HCT116 (cell line): ENCODE data around the gene C11orf68. TPM values are rescaled to one million over a fixed set of nuclear protein-coding genes. Genes with fewer than 3 reads are reported as not detected.

Experiments
- ATAC-seq: fragments of 200-7000 bp; cut with Tn5 transposase; 2 replicates; pipeline ENCODE4 v1.9.1; 2020; ENCODE audit warnings: mild to moderate bottlenecking, moderate library complexity
- BruUV-seq: library from RNA; stranded (reverse); fragments of 400-500 nt; replicated peaks from 2 replicates; lab custom pipeline; 2021; lab: Mats Ljungman, UMichigan
- CTCF ChIA-PET: fragments of 300-600 bp; sonication (Branson Sonifier 250); formaldehyde crosslinking; loops from one replicate; lab custom pipeline; 2021; ENCODE audit warnings: antibody characterized with exemption; lab: Charles Lee
- POLR2A ChIA-PET: fragments of 300-600, 350-600 bp; sonication (Branson Sonifier 250); formaldehyde crosslinking; loops from one replicate; lab custom pipeline; 2021; ENCODE audit warnings: antibody characterized with exemption; lab: Charles Lee
- RAD21 ChIA-PET, 2 experiments: fragments of 300-600 bp; sonication (Branson Sonifier 250); formaldehyde crosslinking; loops; one replicate each; lab custom pipeline; 2023; ENCODE audit warnings: low total read pairs in 2 of 2; ENCODE audit not compliant: uncharacterized antibody in 2 of 2, unreplicated experiment in 2 of 2, low non-redundant PET in 1 of 2; lab: Charles Lee
- DNase-seq: peaks from one replicate; pipeline ENCODE4 v3.0.0-alpha.2; 2010; ENCODE audit warnings: low read depth, low spot score
- H2AFZ ChIP-seq: fragments of 200-600 bp; shearing (Covaris generic), sonication (generic); 2 replicates; pipeline ENCODE4 v1.6.1; 2017; ENCODE audit warnings: low read depth, mixed run types, mixed read lengths, antibody characterized with exemption, low read length; ENCODE audit not compliant: poor library complexity, severe bottlenecking
- H3K27ac ChIP-seq: 2 replicates; pipeline ENCODE4 v1.5.1; 2012; ENCODE audit warnings: low read depth, low read length
- H3K27me3 ChIP-seq: fragments of 200-600 bp; sonication (generic); 2 replicates; pipeline ENCODE4 v1.6.1; 2016; ENCODE audit warnings: mixed run types, low read length, mixed read lengths; ENCODE audit not compliant: insufficient read depth
- H3K36me3 ChIP-seq, 2 experiments: fragments of 200-500 bp in 1 of 2; fragments of 200-600 bp in 1 of 2; sonication (Bioruptor generic) in 1 of 2; sonication (generic) in 1 of 2; 2 replicates each; pipeline versions ENCODE4 v1.5.1 to v1.6.1; 2014 to 2016; ENCODE audit warnings: low read length in 2 of 2, inconsistent platforms in 1 of 2, mixed read lengths in 1 of 2, mixed run types in 1 of 2; ENCODE audit not compliant: insufficient read depth in 2 of 2, control insufficient read depth in 1 of 2
- H3K4me1 ChIP-seq, 2 experiments: fragments of 200-600 bp in 1 of 2; sonication (generic) in 1 of 2; 2 replicates each; pipeline versions ENCODE4 v1.5.1 to v1.6.1; 2012 to 2017; ENCODE audit warnings: low read length in 2 of 2, inconsistent platforms in 1 of 2, mild to moderate bottlenecking in 1 of 2, mixed read lengths in 1 of 2, mixed run types in 1 of 2, moderate library complexity in 1 of 2; ENCODE audit not compliant: insufficient read depth in 2 of 2, control insufficient read depth in 1 of 2
- H3K4me2 ChIP-seq: fragments of 200-600 bp; sonication (generic); 2 replicates; pipeline ENCODE4 v1.6.1; 2017; ENCODE audit warnings: mixed run types, low read length, mixed read lengths
- H3K4me3 ChIP-seq, 2 experiments: fragments of 200-600 bp in 1 of 2; sonication (generic) in 1 of 2; replicated peaks in 1 of 2; 2 replicates each; pipeline ENCODE4 v1.5.1; 2011 to 2016; ENCODE audit warnings: low read length in 2 of 2, control low read depth in 1 of 2, low read depth in 1 of 2, mild to moderate bottlenecking in 1 of 2, mixed read lengths in 1 of 2, mixed run types in 1 of 2
- H3K79me2 ChIP-seq: fragments of 200-600 bp; sonication (generic); 2 replicates; pipeline ENCODE4 v1.6.1; 2017; ENCODE audit warnings: mild to moderate bottlenecking, mixed run types, low read length, moderate library complexity, mixed read lengths; ENCODE audit not compliant: insufficient read depth
- H3K9ac ChIP-seq: fragments of 200-600 bp; sonication (generic); 2 replicates; pipeline ENCODE4 v1.6.1; 2016; ENCODE audit warnings: low read length, mixed read lengths
- H3K9me2 ChIP-seq: fragments of 200-600 bp; sonication (generic), shearing (Covaris generic); 2 replicates; pipeline ENCODE4 v1.6.1; 2017; ENCODE audit warnings: mixed run types, mild to moderate bottlenecking, moderate library complexity; ENCODE audit not compliant: insufficient read depth
- H3K9me3 ChIP-seq, 2 experiments: fragments of 200-500 bp in 1 of 2; fragments of 200-600 bp in 1 of 2; sonication (Bioruptor generic) in 1 of 2; sonication (generic) in 1 of 2; 2 replicates each; pipeline ENCODE4 v1.6.1; 2014 to 2017; ENCODE audit warnings: low read length in 2 of 2, mixed read lengths in 2 of 2, inconsistent platforms in 1 of 2, low read depth in 1 of 2, mild to moderate bottlenecking in 1 of 2, mixed run types in 1 of 2, moderate library complexity in 1 of 2; ENCODE audit not compliant: control insufficient read depth in 1 of 2, insufficient read depth in 1 of 2
- H4K20me1 ChIP-seq: fragments of 200-600 bp; sonication (generic), shearing (Covaris generic); 2 replicates; pipeline ENCODE4 v1.6.1; 2017; ENCODE audit warnings: mixed run types, mild to moderate bottlenecking, moderate library complexity; ENCODE audit not compliant: insufficient read depth
- ATF3 ChIP-seq: IDR thresholded peaks from 2 replicates; pipeline ENCODE4 v1.6.1; 2012
- ELF1 ChIP-seq: IDR thresholded peaks from 2 replicates; pipeline ENCODE4 v1.6.1; 2012; ENCODE audit warnings: low read depth, borderline replicate concordance
- EZH2 ChIP-seq: fragments of 200-600 bp; sonication (generic); IDR thresholded peaks from 2 replicates; pipeline ENCODE4 v1.6.1; 2017; ENCODE audit warnings: antibody characterized with exemption, mixed run types
- REST ChIP-seq: IDR thresholded peaks from 2 replicates; pipeline ENCODE4 v1.6.1; 2012; ENCODE audit warnings: low read depth
- SIN3A ChIP-seq: IDR thresholded peaks from 2 replicates; pipeline ENCODE4 v1.6.1; 2012; ENCODE audit warnings: low read depth
- SRF ChIP-seq: IDR thresholded peaks from 2 replicates; pipeline ENCODE4 v1.6.1; 2012; ENCODE audit warnings: low read depth
- TCF7L2 ChIP-seq: IDR thresholded peaks from 2 replicates; pipeline ENCODE4 v1.7.0; 2011; ENCODE audit warnings: borderline replicate concordance, inconsistent platforms; ENCODE audit not compliant: insufficient read depth, insufficient read length; ENCODE audit errors: extremely low read depth
- intact Hi-C: fragments of 100-400 bp; cut with micrococcal nuclease; formaldehyde crosslinking; loops from 2 replicates; pipeline ENCODE4 v1.10.0; 2022
- total RNA-seq: library from RNA; stranded (reverse); gene quantifications from one replicate; pipeline ENCODE4 v1.2.1, GENCODE V29; 2021; ENCODE audit not compliant: unreplicated experiment
- TF ChIP-seq, protein P1 (sequence below): IDR thresholded peaks from 2 replicates; pipeline ENCODE4 v1.6.1; 2012

C11orf68 gene
- total RNA-seq, 1 experiment from 2014 or later, result 49.8 TPM

DNA sequence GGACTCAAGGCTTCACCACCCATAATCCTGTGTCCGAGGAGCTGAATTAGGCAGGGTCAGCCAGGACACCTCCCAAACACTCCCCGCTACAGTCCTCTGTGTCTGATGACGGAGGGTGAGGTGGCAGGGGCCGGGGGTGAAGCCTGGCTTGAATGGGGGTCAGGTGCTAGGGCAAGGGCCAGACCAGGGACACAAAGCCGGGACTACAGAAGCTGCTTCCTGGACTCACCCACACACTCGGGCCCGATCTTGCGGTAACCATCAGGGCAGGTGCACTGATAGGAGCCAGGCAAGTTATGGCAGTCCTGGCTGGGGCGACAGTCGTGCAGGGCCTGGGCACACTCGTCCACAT is 48.6 kb downstream of the C11orf68 start:
- H4K20me1 ChIP-seq, result no peaks in the 10 kb centered on the region
- H3K27me3 ChIP-seq, result no peaks in the 10 kb centered on the region
- H3K4me1 ChIP-seq, result peaks cover 10 to 13% of the 10 kb centered on the region in 2 experiments; a peak in 3 of 4 replicates
- no peaks in the 10 kb centered on the region for H3K9me2 ChIP-seq
- H3K4me3 ChIP-seq, result no peak overlapping the region
- no peaks in the 10 kb centered on the region for H3K9me3 ChIP-seq
- intact Hi-C loops, result loop anchor here (5.0 kb wide), 1 partner anchor 158 kb away; the partner anchor contains the start of gene KAT5
- no peak for TF ChIP-seq ATF3
- TF ChIP-seq, protein P1, sequence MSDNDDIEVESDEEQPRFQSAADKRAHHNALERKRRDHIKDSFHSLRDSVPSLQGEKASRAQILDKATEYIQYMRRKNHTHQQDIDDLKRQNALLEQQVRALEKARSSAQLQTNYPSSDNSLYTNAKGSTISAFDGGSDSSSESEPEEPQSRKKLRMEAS, result no peak
- no peak for TF ChIP-seq ELF1
- no peak for TF ChIP-seq SIN3A
- TF ChIP-seq TCF7L2, result no peak
- H3K36me3 ChIP-seq, result peaks cover under 1 to 2% of the 10 kb centered on the region in 2 experiments; a peak in 3 of 4 replicates
- no peaks in the 10 kb centered on the region for H3K79me2 ChIP-seq
- ChIA-PET POLR2A (interaction anchor here (1.5 to 4.8 kb wide), 2 partner anchors 10 to 17 kb away, joined by 4 to 36 read pairs; partner anchors contain the start of genes CFL1 and MUS81), RAD21 (no interaction called here), CTCF (interaction anchor here (1.9 to 2.1 kb wide), 2 partner anchors 10 to 11 kb away, joined by 12 to 15 read pairs; partner anchors contain the start of gene MUS81)
- BruUV-seq, result no TSS peak
- H2AFZ ChIP-seq, result no peak overlapping the region
- H3K9ac ChIP-seq, result no peak overlapping the region
- no peak overlapping the region for H3K4me2 ChIP-seq
- DNase-seq (no peak), ATAC-seq (no peak)
- H3K27ac ChIP-seq, result no peak overlapping the region

- H3K9me2 ChIP-seq, result no peaks in the 10 kb centered on the region
- ChIA-PET RAD21 (no interaction called here), POLR2A (interaction anchor here (1.5 to 4.8 kb wide), 3 partner anchors 10 to 20 kb away, joined by 4 to 36 read pairs (median 5); partner anchors contain the start of genes CCDC85B, CFL1 and MUS81), CTCF (interaction anchor here (2.1 kb wide), 1 partner anchor 10 kb away, joined by 12 read pairs; the partner anchor contains the start of gene MUS81)
- TF ChIP-seq SIN3A (no peak), SRF (no peak), REST (no peak), EZH2 (no peak)
- TF ChIP-seq, protein P1, result no peak
- no peaks in the 10 kb centered on the region for H4K20me1 ChIP-seq
- H3K36me3 ChIP-seq, result peaks cover 2 to 3% of the 10 kb centered on the region in 2 experiments; a peak in 3 of 4 replicates
- no peak overlapping the region for H3K4me2 ChIP-seq
- intact Hi-C loops, result loop anchor here (5.0 kb wide), 1 partner anchor 157 kb away; the partner anchor contains the start of gene KAT5
- H3K27me3 ChIP-seq, result no peaks in the 10 kb centered on the region
- DNase-seq (no peak), ATAC-seq (no peak)
- H3K79me2 ChIP-seq, result no peaks in the 10 kb centered on the region
- H3K27ac ChIP-seq, result no peak overlapping the region
- H3K9me3 ChIP-seq, result no peaks in the 10 kb centered on the region
- H3K4me3 ChIP-seq, result no peak overlapping the region
- BruUV-seq, result no TSS peak
- no peak overlapping the region for H2AFZ ChIP-seq
- H3K4me1 ChIP-seq, result peaks cover 10 to 13% of the 10 kb centered on the region in 2 experiments; a peak in 3 of 4 replicates
- H3K9ac ChIP-seq, result no peak overlapping the region
Measured at GRCh38 chr11:65869643-65870306, 49.1 kb downstream of the C11orf68 start.
